ENCODE data around the gene ZRANB1.

GRCh38 chr10:125012851-125013528, 71.1 kb downstream of the ZRANB1 start:
- TF ChIP-seq L3MBTL2 (conservative IDR thresholded peaks at IDR 0.05) (no peak), PKNOX1 (IDR thresholded peaks at IDR 0.05) (no peak), ZNF384 (IDR thresholded peaks at IDR 0.05) (no peak), SP1 (IDR thresholded peaks at IDR 0.05) (no peak), SUZ12 (IDR thresholded peaks at IDR 0.05) (no peak), BHLHE40 (IDR thresholded peaks at IDR 0.05; ENCODE audit: borderline replicate concordance) (no peak), ARNT (IDR thresholded peaks at IDR 0.05) (no peak)
